Suppressor macrophage treated with lipopolysaccharide for 1 hour (primary cell): Measurements from ENCODE around the gene SPDYE4.

Source experiments
- DNase-seq, 3 donors: peaks; one replicate each; pipeline ENCODE4 v3.0.0-alpha.2; 2020 to 2022

Gene SPDYE4

DNA sequence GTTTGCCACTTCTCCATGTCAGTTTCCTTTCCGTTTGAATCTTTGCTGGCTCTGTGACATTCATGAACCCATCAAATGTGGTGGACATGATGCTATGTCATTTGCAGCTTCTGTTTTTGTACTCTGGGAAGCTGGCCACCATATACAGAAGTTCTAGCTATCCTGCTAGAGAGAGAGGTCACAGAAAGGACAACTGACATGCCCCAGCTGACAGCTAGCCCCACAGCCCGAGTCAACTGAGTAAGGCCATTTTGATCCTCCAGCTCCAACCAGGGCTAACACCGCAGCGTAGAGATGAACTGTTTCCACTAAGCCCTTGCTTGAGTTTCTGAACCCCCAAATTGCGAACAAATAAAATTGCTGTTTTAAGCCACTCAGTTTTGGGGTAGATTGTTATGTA is 47.5 kb downstream of the SPDYE4 start:
- no peak for DNase-seq

DNA sequence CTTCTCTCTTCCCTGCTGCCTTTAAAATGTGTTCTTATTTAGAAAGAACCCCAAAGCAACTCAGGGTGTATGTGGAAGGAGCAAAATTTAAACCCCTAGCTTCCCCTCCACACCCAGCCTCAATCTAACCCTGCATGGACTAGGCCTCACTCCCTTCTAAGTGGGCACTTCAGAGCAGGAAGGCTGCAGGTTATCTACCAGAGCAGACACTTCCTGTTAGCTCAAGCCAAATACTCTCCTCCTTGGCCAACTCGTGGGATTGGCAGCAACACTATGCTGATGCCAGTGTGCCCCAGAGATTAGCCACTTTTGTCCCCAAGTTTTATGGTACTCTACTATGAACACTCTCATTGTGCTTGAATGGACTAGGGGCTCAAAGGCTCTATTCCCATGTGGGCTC is 49.3 kb downstream of the SPDYE4 start:
- no peak for DNase-seq

DNA sequence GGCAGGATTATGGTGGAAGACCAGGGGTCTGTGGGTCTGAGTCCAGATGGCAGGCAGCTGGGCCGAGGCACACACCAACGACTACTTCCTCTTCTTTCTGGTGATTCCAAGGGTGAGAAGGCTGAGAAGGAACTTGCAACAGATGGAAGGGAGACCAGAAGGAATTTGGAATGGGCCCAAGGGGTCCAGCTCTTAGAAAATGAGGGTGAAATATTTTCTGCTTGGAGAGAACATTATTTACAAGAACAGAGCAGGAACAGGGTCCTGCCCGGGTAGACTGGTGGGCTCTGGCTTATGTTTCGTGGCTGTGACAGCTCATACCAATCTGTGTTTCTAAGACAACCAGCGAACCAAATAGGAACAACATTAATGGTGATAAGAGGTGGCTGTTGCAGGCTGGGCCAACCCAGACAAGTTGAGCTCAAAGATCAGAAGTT is 50.3 kb downstream of the SPDYE4 start:
- DNase-seq: peak in 1 of 3 donors; percentile 20

DNA sequence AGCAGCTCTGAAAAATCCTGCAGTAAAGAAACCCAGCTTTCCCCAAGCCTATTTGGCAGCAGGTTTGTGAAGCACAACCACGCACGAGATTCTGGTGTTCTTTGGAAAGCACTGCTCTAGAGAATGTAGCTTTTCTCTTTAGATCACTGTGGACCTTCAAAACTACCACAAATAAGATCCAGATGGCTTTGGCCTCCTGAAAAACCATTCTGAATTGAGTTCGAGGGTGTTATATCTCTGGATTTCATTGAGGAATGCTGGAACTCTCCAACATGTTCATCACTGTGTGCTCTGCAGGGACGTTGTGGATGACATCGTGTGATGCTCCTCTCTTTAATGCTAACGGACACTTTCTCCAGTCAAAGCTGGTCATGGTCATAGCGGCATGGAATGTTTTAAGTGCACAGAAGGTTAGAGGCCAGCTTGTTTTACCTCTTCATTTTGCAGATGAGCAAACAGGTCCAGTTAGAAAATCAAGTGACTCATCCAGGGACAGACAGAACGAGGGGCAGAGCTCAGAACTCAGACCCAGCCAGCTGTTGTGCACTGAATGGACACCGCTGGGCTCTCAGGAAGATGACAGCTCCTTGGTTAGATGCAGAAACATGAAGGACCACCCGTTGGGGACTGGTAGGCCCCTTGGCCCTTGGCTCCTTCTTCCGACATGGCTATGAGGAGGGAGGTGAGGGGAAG is 50.9 kb downstream of the SPDYE4 start:
- DNase-seq: no peak

DNA sequence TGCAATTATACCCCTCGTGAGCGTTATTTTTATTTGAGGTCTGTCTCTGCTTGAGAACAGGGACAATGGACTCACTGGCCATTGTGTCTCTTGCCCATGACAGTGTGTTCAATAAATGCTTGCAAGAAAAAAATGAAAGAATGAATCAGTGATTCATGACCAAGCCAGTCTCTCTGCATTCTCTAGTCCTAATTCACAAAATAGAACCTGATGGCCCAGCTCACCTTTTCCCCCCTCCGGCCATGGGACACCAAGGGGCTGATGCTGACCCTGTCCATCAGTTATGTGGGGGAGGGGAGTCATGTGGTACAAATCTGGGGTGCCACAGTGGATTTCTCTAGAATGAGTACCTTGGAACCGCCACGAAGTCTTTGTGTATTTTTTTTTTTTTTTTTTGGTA is 51.9 kb downstream of the SPDYE4 start:
- no peak for DNase-seq

DNA sequence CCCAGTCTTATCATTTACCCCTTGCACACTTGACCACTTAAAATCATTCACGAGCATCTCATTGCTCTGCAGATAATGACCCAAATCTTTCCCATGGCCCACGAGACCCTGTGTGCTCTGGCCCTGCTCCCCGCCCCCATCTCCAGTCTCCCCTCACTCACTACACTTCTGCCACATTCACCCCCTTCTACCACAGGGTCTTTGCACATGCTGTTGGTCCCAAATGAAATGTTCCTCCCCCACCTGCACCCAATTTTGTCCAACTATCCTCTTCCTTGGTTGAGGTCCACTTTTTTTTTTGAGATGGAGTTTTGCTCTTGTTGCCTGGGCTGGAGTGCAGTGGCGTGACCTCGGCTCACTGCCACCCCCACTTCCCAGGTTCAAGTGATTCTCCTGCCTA is 52.9 kb downstream of the SPDYE4 start:
- DNase-seq: no peak

DNA sequence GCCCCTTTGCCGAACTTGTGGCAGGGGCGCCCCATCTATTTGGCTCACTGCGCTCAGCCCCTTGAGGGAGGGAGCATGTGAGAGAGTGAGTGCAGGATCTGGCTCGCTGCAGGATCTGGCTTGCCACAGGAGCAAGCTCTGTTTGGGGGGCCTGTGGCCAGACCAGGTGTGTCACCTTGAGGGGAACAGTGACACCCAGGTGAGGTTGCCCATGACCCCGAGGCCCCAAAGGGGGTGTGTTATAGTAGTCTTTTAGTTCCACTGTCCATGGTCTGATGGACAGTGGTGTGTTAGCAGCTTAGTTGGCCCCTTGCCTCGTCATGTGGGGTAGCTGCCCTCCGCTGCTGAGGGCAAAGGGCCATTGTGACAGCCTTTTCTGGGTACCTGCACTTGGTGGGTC is 55.3 kb downstream of the SPDYE4 start:
- DNase-seq: no peak

DNA sequence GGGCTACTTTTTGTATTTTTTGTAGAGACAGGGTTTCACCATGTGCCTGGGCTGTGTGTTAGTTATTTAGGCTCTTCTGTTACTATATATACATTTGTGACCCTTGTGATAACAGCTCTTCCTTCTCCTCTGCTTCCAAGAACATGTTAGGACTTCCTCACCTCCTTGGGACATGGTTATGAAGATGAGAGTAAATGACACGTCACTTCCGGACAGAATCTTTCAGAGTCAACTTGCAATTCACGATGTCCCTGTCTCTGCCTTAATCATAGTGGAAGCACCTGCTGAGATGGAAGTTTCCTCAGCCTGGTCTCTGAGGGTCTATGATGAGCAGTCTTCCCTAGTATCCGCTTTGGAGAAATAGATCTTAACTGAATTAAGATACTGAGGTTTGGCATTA is 56.6 kb downstream of the SPDYE4 start:
- no peak for DNase-seq

DNA sequence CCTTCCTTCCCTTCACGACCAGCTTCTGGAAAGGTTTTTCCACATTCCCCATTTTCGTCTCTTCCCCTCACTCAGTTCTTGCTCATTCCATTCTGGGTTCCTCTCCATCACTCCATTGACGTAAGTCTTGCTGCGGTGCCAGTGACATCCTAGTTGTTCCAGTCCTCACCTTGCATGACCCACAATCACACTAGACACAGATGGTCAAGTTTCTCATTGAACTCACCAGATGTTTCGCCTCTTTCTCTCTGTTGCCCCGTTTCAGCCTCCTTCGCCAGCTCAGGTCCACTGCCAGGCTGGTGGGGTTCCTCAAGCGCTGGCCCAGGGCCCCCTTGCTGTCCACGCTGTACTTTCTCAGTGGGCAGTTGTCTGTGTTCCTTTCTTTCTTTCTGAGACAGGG is 57.1 kb downstream of the SPDYE4 start:
- no peak for DNase-seq
